ENCODE results near the gene CCL24.
"Not testable (repeated sequence)": the region's sequence is repeated elsewhere in the genome, so short reads cannot be mapped to it uniquely, and the experiment has no call there.

Gene CCL24

DNA sequence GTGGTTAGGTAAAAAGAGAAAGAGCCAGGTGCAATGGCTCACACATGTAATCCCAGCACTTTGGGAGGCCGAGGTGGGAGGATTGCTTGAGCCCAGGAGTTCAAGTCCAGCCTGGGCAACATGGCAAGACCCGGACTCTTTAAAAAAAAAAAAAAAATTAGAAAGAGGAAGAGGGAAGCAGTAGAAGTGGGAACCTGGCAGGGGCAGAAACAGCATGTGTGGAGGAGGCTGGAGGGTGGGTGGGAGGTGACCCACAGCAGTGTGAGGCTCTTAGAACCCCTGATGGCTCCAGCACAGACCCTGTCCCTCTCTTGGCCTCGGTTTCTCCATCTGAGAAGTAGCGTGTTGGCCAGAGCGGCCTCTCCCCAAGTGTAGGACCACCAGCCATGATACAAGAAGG is 4.9 kb upstream of the CCL24 start:
- DNase-seq = no peak

DNA sequence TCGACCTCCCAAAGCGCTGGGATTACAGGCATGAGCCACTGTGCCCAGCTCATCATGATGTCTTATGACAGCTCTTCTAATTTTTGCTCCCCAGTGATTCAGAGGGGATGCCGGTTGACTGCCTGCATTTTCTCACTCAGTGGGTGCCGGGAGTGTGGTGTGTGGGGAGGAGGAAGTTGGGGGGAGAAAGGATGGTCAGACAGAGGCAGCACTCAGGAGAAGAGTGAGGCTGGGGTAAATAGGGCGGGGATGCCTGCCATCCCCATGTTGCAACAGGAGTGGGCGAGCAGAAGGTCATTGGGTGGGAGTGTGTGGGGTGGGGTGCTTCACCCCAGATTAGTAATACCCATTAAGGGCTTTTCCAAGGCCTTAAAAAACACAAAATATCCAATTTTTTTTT is 3.5 kb upstream of the CCL24 start:
- DNase-seq = no peak

DNA sequence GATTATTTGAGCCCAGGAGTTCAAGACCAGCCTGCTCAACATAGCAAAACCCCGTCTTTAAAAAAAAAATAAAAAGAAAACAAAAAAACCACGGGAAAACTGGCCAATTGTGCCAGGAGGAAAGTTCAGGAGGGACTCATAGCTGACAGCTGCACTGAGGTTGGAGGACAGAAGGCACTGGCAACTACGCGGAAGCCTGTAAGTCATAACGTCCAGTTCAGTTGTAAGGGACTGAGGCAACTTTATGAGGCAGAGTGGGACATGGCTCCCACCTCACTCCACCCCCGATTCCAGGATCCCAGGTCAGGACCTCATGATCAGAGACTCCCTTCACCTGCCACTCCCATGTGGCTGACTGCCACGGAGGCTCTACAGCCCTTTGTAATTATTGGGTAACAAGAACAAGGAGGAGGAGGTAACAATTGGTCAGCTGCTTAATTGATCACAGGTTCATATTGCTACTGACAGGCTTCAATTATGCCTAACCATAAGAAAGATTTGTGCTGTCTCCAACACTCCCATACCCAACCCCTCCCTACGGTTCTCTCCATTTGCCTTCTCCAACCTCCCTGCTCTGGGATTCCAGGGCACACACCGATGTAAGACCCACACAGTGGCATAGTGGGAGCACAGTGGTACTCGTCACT is 1.9 kb upstream of the CCL24 start:
- no peak for DNase-seq

DNA sequence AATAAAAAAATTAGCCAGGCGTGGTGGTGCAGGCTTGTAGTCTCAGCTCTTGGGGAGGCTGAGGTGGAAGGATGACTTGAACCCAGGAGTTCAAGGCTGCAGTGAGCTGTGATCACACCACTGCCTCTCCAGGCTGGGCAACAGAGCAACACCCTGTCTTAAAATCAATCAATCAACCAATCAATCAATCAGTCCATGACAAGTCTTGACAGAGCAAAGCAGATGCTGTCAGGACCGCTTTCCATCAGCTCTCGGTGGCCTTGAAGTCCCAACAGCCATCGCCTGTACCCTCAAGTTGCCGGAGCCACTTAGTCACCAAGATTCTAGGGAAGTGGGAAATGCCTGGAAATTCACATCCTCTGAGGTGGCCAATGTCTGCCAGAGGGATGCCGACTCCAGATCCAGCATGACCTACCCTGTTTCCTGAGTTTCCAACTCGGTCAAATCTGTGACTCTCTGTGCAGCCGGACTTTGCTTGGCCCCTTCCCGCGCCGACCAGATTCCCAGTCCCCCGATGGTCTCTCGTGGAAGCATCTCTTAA is 871 bp upstream of the CCL24 start:
- DNase-seq = no peak

DNA sequence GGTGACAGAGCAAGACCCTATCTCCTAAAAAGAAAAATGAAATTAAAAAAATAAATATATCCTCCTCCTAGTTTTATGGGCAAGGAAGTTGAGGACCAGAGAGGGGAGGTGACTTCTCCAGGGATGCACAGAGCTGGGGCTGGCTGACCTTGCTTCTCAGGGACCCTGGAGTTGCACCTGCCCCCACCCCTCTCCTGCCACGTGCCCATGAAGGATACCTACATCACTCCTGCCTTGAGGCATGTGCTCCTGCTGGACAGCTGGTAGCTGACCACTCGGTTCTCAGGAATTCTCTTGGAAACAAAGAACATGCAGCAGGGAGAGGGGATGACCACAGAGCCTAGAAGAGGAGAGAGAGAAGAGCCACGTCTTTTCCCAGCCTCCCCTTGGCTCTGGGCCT is 522 bp downstream of the CCL24 start:
- DNase-seq = no peak

DNA sequence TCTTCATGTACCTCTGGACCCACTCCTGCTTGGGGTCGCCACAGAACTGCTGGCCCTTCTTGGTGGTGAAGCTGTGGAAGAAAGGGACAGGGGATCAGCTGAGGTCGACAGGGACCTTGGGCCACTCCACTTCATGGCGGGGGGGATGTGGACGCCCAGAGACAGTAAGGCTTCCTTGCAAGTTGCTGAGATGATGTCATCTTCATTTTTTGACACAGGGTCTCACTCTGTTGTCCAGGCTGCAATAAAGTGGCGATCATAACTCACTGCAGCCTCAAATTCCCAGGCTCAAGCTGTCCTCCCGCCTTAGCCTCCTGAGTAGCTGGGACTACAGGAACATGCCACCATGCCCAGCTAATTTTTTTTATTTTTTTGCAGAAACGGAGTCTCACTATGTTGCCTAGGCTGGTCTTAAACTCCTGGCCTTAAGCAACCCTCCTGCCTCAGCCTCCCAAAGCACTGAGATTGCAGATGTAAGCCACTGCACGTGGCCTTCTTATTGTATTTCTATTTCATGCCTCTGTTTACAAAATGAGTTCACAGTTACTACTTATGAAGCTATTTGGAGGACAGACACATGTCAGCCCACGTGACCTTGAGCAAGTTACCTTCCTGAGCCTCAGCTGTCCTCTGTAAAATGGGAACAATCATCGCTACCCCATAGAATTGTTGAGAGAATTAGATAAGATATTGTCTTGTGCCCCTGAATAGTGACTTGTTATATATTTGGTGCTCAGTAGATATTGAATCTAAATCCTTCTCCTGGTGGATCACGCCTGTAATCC is 1.5 kb downstream of the CCL24 start:
- no peak for DNase-seq

DNA sequence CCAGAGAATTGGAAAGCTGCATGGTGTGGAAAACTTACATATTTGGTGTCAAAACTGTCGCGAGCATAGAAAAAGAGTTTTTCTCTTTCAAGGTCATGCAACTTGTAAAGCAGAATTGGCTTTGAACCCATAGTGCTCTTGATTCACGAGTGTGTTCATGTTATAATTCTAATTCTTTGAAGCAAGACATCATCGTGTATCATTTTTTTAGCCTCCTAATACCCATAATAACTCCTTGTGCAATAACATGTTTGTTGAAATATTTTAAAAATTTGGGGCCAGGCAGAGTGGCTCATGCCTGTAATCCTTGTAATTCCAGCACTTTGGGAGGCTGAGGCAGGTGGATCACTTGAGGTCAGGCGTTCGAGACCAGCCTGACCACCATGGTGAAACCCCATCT is 4.2 kb downstream of the CCL24 start:
- no peak for DNase-seq

DNA sequence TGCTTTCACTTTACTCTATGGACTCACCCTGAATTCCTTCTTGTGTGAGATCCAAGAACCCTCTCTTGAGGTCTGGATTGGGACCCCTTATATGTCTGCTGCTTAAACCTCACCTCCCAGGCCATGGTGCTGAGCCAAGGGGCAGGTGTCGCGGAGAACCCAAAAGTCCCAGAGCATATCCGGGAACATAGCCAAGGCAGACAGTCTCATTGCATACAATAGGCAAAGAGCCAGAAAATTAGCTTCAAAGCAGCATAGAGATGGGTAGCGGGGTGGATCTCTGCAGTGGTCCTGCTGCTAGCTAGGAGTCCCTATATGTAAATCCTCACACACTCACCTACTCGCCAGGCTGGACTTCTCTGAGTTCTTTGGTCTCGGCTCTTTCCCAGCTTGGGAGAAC is 5.5 kb downstream of the CCL24 start:
- DNase-seq = no peak

DNA sequence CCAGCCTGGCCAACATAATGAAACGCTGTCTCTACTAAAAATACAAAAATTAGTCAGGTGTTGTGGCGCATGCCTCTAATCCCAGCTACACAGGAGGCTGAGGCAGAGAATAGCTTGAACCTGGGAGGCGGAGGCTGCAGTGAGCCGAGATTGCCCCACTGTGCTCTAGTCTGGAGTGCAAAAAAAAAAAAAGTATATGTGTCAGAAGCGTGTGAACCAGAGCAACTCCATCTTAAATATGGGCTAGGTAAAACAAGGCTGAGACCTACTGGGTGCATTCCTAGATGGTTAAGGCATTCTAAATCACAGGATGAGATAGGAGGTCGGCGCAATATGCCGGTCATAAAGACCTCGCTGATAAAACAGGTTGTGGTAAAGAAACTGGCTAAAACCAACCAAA is 6.2 kb downstream of the CCL24 start:
- no peak for DNase-seq

DNA sequence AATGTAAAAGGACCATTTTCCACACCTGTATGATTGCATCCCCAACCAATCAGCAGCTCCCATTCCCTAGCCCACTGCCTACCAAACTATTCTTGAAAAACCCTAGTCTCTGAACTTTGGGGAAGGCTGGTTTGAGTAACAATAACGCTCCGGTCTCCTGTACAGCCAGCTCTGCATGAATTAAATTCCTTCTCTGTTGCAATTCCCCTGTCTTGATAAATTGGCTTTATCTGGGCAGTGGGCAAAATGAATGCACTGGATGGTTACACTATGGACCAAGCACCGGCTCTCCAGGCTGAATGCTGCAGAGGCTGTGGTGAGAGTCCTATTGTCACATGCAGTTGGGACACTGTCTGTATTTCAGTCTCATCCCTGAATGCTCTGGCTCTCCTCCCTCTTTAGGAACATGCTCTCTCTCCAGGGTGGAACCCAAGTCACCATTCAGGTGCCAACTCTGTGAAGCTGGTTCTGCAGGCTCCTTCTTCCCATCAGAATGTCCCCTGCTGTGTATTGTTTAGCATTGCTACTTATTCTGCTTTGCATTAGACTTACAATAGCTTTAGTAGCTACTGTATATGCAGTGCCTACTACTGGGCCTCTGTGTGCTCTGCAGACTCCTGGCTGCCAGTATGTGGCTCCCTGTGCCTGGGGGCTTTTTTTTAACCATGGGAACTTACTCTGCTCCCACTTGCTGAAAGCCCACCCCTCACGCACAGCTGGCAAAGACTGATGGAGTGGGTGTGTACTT is 6.9 kb downstream of the CCL24 start:
- no peak for DNase-seq

DNA sequence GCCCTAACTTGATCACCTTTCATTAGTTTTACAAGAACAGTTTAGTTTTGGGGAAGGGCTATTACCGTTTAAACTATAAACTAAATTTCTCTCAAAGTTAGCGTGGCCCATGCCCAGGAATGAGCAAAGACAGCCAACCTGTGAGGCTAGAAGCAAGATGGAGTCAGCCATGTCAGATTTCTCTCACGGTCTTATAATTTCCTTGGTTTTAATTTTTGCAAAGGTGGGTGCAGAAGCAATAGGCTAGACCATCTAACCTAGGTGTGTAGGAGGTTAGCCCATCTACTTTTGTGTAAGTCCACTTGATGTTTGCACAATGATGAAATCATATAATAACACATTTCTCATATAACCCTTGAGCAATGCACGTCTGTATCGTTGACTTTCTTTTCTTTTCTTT is 8.9 kb downstream of the CCL24 start:
- no peak for DNase-seq

DNA sequence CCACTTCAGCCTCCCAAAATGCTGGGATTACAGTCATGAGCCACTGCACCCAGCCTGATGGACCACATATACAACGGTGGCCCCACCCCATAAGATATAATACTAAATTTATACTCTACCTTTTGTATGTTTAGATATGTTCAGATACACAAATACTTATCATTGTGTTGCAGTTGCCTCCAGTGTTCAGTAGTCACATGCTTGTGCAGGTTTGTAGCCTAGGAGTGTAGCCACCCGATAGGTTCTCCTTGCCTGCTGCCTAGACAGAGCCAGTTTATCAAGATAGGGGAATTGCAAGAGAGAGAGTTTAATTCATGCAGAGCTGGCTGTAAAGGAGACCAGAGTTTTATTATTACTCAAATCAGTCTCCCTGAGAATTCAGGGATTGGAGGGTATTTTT is 9.6 kb downstream of the CCL24 start:
- DNase-seq = no peak

DNA sequence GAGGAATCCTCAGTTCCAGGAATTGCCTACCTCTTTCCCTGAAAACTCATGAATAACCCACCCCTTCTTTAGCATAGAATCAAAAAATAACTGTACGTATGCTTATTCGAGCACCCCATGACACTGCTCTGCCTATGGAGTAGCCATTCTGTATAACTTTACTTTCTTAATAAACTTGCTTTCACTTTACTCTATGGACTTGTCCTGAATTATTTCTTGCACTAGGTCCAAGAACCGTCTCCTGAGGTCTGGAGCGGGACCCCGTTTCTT is 11.1 kb downstream of the CCL24 start:
- DNase-seq = no peak

DNA sequence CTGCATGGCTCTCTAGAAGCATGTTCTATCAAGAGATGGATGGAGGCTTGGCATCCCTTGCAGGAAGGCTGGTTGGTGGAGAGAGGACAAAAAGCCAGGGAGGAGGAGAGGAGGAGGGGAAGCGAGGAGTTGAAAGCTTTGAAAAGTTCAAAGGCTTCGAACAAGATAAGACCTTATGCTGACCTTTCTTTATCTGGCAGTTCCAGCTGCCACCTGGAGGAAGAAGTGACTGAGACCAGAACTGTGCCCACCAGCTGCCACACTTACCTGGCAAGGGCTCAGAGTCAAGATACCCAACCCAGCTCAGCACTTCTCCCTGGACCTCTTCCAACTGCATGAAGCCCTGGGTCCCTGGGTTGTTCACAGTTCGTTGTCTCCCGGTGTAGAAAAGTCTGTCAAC is 14.8 kb downstream of the CCL24 start:
- no peak for DNase-seq

DNA sequence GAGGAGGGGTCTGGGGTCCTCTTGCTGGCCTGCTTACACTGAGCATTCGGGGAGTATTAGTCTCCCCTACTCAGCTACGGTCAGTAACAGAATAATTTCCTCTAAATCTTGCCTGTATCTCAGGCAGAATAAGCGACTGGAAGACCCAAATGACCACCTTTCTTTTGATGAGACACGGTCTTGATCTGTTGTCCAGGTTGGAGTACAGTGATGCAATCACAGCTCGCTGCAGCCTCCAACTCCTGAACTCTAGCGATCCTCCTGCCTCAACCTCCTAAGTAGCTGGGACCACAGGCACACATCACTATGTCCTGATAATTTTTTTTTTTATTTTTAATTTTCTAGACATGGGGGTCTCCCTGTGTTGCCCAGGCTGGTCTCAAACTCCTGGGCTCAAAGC is 17.2 kb downstream of the CCL24 start:
- DNase-seq = no peak

DNA sequence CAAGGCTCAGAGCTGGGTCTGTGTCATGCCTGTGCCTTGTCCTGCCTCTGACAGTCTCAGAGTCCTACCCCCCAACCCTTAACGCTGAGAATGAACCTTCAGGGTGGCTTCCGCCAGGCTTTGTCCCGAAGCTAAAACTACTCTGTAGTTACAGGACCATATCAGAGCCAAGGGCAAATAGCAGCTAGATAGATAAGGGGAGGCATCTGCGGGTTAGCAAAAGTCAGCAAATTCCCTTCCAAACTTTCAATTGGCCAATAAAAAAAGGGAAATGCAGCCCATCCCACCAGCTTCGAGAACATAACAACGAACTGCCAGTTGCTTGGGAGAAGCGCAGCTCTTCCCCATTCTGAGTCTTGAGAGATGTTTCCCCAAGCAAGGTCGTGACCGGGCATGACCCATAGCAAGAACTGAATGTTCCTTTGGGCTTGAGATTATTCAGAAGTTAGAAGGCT is 17.7 kb downstream of the CCL24 start:
- no peak for DNase-seq

DNA sequence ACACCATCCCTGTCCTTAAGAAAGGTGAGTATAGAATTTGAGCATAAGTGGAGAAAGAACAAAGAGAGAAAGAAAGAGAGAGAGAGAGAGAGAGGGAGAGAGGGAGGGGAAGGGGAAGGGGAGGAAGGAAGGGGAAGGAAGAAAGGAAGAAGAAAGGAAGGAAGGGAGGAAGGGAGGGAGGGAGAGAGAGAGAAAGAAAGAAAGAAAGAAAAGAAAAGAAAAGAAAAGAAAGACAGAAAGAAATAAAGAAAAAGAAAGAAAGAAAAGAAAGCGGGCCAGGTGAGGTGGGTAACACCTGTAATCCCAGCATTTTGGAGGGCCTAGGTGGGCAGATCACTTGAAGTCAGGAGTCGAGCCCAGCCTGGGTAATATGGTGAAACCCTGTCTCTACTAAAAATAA is 19.9 kb downstream of the CCL24 start:
- DNase-seq = no peak

DNA sequence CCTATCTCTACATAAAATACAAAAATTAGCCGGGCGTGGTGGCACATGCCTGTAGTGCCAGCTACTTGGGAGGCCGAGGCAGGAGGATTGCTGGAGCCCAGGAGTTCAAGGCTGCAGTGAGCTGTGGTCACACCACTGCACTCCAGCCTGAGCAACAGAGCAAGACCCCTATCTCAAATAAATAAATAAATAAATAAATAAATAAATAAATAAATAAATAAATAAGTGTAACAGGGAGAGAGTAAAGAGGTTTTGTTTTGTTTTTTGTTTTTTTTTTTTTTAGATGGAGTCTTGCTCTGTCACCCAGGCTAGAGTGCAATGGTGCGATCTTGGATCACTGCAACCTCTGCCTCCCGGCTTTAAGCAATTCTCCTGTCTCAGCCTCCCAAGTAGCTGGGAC is 21.0 kb downstream of the CCL24 start:
- not testable (repeated sequence) for DNase-seq

DNA sequence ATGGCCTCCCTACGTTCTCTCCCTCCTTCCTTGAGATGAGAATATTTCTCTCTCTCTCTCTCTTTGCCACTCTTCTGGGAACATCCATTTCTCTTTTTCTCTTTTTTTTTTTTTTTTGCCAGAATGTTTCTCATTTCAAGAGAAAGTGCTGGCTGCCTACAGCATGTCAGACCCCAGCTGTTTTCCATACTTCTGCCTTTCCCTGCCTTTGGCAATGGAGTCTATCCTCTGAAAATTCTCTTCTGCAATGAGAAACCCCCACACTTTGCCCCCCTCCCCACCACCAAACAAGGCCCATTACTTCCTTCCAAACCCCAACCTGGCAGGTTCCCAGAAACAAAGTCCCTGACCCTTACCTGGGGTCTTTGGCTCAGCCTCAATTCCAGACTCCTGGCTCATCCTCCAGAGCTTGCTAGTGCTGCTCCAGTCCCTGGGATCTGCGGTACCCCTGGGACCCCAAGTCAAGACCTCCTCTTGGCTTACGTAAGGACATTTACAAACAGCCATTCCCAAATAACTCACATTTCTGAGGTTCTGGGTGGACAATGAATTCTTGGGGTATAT is 24.2 kb downstream of the CCL24 start:
- no peak for DNase-seq

DNA sequence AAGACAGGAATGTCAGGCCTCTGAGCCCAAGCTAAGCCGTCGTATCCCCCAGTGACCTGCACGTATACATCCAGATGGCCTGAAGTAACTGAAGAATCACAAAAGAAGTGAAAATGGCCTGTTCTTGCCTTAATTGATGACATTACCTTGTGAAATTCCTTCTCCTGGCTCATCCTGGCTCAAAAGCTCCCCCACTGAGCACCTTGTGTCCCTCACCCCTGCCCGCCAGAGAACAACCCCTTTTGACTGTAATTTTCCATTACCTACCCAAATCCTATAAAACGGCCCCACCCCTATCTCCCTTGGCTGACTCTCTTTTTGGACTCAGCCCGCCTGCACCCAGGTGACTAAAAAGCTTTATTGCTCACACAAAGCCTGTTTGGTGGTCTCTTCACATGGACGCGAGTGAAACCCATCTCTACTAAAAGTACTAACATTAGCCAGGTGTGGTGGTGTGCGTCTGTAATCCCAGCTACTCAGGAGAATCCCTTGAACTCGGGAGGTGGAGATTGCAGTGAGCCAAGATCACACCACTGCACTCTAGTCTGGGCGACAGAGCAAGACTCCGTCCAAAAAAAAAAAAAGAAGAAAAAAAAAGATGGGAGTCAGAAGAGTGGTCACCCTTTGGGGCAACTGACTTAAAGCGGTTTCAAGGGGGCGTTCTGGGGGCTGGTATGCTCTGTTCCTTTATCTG is 25.3 kb downstream of the CCL24 start:
- DNase-seq = not testable (repeated sequence)

DNA sequence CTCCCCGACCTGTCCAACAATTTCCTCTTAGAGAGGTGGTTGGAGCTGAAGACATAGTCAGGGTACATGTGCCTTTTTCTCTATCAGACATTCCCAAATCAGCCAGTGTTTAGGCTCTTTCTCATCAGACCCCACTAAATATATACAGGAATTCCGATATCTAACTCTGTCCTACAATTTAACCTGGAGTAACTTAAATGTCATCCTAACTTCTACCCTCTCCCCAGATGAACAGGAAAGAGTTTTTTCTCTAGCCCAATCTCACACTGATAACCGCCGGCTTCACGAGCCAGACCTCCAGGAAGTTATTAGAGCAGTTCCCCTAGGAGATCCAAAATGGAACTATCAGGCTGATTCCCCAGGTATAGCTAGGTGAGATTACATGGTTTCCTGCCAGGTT is 30.5 kb downstream of the CCL24 start:
- DNase-seq = not testable (repeated sequence)

DNA sequence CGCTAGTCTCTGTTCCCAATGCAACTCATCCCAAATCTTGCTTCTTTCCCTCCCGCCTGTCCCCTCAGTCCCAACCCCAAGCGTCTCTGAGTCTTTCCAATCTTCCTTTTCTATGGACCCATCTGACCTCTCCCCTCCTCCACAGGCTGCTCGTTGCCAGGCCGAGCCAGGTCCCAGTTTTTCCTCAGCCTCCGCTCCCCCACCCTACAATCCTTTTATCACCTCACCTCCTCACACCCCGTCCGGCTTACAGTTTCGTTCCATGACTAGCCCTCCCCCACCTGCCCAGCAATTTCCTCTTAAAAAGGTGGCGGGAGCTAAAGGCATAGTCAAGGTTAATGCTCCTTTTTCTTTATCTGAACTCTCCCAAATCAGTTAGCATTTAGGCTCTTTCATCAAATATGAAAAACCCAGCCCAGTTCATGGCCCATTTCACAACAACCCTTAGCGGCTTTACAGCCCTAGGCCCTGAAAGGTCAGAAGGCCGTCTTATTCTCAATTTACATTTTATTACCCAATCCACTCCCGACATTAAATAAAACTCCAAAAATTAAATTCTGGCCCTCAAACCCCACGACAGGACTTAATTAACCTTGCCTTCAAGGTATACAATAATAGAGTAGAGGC is 32.8 kb downstream of the CCL24 start:
- not testable (repeated sequence) for DNase-seq

Data from effector CD8-positive, alpha-beta T cell (primary cell).